Tibial nerve (tissue), 4 donors: ENCODE measurements around the gene TENM3. TPM values are rescaled to one million over a fixed set of nuclear protein-coding genes. Genes with fewer than 3 reads are reported as not detected.
A peak's percentile ranks its signal among the peaks of the same experiment; 100 is the strongest.

Experiments
- DNase-seq, 2 donors: peaks; one replicate each; pipeline ENCODE4 v3.0.0-alpha.2; 2019; ENCODE audit warnings: low spot score in 2 of 2
- H3K27ac ChIP-seq, 4 donors: fragments of 200-600 bp; sonication (generic) in 3 of 4; one replicate each; pipeline ENCODE4 v1.5.1; 2017 to 2019; ENCODE audit warnings: mild to moderate bottlenecking in 1 of 4
- H3K27me3 ChIP-seq, 2 donors: fragments of 200-600 bp; sonication (generic) in 1 of 2; one replicate each; pipeline versions ENCODE4 v1.5.1 to v1.6.0; 2017 to 2019
- H3K36me3 ChIP-seq, 3 donors: fragments of 200-600 bp; sonication (generic); one replicate each; pipeline ENCODE4 v1.5.1; 2018 to 2019
- H3K4me1 ChIP-seq, 4 donors: fragments of 200-600 bp; sonication (generic) in 3 of 4; one replicate each; pipeline ENCODE4 v1.5.1; 2017 to 2019
- H3K4me3 ChIP-seq, 4 donors: fragments of 200-600 bp; sonication (generic) in 3 of 4; one replicate each; pipeline ENCODE4 v1.5.1; 2017 to 2019; ENCODE audit warnings: mild to moderate bottlenecking in 1 of 4, moderate library complexity in 1 of 4
- H3K9me3 ChIP-seq, 4 donors: fragments of 200-600 bp; sonication (generic) in 3 of 4; one replicate each; pipeline ENCODE4 v1.5.1; 2017 to 2019
- EP300 ChIP-seq, 2 donors: sonication (generic); formaldehyde crosslinking; IDR thresholded peaks; one replicate each; pipeline ENCODE4 v1.6.1; 2017; ENCODE audit warnings: antibody characterized with exemption in 2 of 2, mild to moderate bottlenecking in 1 of 2
- POLR2A ChIP-seq, 2 donors: fragments of 450-650 bp; IDR thresholded peaks; one replicate each; pipeline ENCODE4 v1.6.1; 2017; ENCODE audit warnings: antibody characterized with exemption in 2 of 2, mild to moderate bottlenecking in 2 of 2, moderate library complexity in 2 of 2
- WGBS, 2 donors: methylation state at CpG; one replicate each; pipeline ENCODE4 v1.1.5; 2018; 5-methylcytosine and 5-hydroxymethylcytosine counted together
- total RNA-seq, 4 donors: library from RNA; depleted of rRNA; stranded (reverse); fragments of >200 nt; gene quantifications; one replicate each; pipeline ENCODE4 v1.1.0, GENCODE V29; 2016
- TF ChIP-seq, protein P1 (sequence below), 5 experiments: fragments of 200-600 bp in 3 of 5; fragments of 450-650 bp in 2 of 5; sonication (generic) in 3 of 5; IDR thresholded peaks; one replicate each; pipeline ENCODE4 v1.5.1; 2016 to 2019; ENCODE audit warnings: antibody characterized with exemption in 5 of 5, mild to moderate bottlenecking in 3 of 5, moderate library complexity in 2 of 5

Gene TENM3
- total RNA-seq, 4 donors from 2014 or later, result 19.0 to 60.5 (median 29.4) TPM

DNA sequence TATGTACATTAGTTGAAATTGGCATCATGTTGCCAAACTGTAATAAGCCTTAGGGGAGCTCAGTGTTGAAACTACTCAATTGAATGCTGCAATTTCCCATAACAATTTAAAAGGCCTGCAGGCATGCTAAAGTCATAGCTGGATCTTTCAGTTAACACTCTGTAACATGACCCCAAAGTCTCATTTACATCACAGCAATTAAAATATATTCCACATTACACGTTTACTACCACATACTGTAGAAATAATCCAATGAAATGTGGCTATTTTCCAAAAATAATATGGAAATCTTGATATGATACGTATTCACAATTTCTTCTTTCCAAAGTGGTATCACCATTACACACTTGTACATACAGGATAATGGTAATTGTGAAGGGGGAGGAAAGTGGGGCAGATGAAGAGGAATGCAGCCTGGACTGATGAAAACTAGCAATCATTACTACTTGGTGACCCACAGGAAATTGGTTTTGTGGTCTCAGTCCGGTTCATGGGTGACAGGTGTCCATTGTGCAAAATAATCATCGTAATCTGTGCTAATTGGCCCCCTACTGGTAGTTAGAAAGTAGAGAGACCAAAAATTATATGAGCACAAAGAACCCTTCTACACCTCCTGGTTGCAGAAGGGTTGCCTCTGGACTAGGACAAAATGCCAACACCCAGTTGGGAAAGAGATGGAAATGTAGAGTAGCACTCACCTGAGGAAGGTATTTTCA lies 63.7 kb downstream of the TENM3 start:
- DNase-seq, result no peak
- H3K4me3 ChIP-seq, result no peak overlapping the region
- no peaks in the 10 kb centered on the region for H3K9me3 ChIP-seq
- H3K4me1 ChIP-seq, result no peaks in the 10 kb centered on the region
- TF ChIP-seq EP300 (IDR thresholded peaks at IDR 0.05), result no peak
- TF ChIP-seq POLR2A (IDR thresholded peaks at IDR 0.05), result no peak
- TF ChIP-seq, protein P1, sequence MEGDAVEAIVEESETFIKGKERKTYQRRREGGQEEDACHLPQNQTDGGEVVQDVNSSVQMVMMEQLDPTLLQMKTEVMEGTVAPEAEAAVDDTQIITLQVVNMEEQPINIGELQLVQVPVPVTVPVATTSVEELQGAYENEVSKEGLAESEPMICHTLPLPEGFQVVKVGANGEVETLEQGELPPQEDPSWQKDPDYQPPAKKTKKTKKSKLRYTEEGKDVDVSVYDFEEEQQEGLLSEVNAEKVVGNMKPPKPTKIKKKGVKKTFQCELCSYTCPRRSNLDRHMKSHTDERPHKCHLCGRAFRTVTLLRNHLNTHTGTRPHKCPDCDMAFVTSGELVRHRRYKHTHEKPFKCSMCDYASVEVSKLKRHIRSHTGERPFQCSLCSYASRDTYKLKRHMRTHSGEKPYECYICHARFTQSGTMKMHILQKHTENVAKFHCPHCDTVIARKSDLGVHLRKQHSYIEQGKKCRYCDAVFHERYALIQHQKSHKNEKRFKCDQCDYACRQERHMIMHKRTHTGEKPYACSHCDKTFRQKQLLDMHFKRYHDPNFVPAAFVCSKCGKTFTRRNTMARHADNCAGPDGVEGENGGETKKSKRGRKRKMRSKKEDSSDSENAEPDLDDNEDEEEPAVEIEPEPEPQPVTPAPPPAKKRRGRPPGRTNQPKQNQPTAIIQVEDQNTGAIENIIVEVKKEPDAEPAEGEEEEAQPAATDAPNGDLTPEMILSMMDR (IDR thresholded peaks at IDR 0.05), result no peak
- H3K27me3 ChIP-seq, result no peaks in the 10 kb centered on the region
- no peak overlapping the region for H3K27ac ChIP-seq
- 66 to 71% methylated on average over 4 of the region's 4 CpGs for WGBS, 2 donors
- no peaks in the 10 kb centered on the region for H3K36me3 ChIP-seq

DNA sequence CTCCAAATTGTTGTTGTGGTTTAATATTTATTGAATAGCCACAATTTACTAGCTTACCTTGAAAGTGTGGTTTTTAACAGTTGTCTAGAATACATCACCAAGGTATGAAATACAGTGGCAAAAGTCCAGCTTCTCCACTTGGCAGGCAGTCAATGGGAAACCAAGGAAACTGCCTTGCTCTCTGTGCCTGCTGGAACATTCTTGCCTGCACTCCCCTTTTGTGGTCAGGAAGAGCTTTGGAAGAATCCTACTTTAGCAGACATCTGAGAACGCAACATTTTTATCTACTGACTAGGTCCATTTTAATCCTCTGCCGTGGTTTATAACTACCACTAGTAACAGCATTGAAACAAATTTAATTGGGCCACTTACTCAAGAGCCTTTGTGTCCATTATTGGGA lies 64.5 kb downstream of the TENM3 start:
- Histone ChIP-seq H3K27ac (no peak overlapping the region), H3K9me3 (no peaks in the 10 kb centered on the region), H3K4me1 (no peaks in the 10 kb centered on the region), H3K36me3 (no peaks in the 10 kb centered on the region), H3K4me3 (no peak overlapping the region), H3K27me3 (no peaks in the 10 kb centered on the region)
- DNase-seq, result peak; percentile 24 to 47
- 72 to 87% methylated on average over 2 of the region's 2 CpGs for WGBS, 2 donors
- TF ChIP-seq, protein P1 (IDR thresholded peaks at IDR 0.05), result no peak
- TF ChIP-seq POLR2A (IDR thresholded peaks at IDR 0.05) (no peak), EP300 (IDR thresholded peaks at IDR 0.05) (no peak)

DNA sequence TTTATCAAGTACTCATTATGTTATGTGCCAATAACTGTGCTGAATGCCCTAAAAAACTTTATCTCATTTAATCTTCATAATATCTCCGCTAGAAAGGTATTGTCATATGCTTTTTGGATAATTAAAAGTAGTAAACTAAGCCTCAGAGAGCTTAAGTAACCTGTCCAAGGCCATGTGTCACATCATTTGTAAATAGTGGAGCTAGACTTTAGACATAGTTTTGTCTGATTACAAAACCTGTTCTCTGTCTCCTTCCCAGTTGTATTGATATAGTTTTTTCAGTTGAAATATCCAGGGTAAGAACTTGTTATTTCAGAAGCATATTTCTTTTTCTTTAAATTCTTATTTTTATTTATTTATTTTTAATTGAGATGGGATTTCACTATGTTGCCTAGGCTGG lies 66.7 kb downstream of the TENM3 start:
- Histone ChIP-seq H3K27ac (no peak overlapping the region), H3K4me3 (no peak overlapping the region), H3K4me1 (no peaks in the 10 kb centered on the region), H3K27me3 (no peaks in the 10 kb centered on the region), H3K36me3 (no peaks in the 10 kb centered on the region), H3K9me3 (peaks cover 0 to 13% (median 3%) of the 10 kb centered on the region in 4 donors)
- no peak for DNase-seq
- TF ChIP-seq POLR2A (IDR thresholded peaks at IDR 0.05) (no peak), EP300 (IDR thresholded peaks at IDR 0.05) (no peak)
- TF ChIP-seq, protein P1 (IDR thresholded peaks at IDR 0.05), result no peak
- 83 to 100% methylated on average over 1 of the region's 1 CpG for WGBS, 2 donors

DNA sequence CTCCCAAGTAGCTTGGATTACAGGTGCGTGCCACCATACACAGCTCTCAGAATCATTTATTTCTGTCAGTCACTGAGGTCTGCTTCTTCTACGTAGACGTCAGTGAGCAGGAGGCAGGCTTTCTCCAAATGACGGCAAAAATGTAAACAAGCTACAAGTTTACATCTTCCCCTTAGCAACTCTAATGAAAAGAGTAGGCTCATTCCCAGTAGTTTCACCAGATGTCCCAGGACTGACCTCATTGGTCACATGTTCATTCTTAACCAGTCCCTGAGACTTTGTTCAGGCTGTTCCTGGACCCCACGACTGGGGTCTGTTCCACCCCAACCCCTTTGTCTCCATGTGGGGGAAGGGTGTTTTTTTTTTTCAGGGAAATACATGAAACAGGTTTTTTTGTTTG lies 67.1 kb downstream of the TENM3 start:
- WGBS, 2 donors, result 84 to 86% methylated on average over 5 of the region's 5 CpGs
- no peak for DNase-seq
- no peaks in the 10 kb centered on the region for H3K4me1 ChIP-seq

DNA sequence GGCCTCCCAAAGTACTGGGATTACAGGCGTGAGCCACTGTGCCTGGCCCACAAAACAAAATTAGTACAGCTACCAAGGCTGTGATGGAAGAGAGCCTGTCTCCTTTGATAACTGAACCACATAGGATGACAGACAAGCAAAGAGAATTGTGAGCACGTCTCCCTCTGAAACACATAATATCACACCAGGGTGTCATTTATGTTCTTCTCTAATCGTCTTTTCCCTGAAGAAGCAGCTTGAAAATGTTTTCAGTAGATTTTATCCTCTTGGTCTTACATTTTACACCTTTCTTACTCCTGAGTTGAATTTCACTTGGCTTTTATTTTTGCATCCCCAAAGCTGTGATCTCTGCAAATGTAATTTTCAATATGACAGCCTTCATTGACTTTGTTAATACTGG lies 67.8 kb downstream of the TENM3 start:
- Histone ChIP-seq H3K27ac (no peak overlapping the region), H3K9me3 (peaks cover 0 to 22% (median 3%) of the 10 kb centered on the region in 4 donors), H3K4me3 (no peak overlapping the region), H3K27me3 (no peaks in the 10 kb centered on the region), H3K4me1 (no peaks in the 10 kb centered on the region), H3K36me3 (no peaks in the 10 kb centered on the region)
- DNase-seq, result no peak
- TF ChIP-seq, protein P1 (IDR thresholded peaks at IDR 0.05), result no peak
- WGBS, 2 donors, result 78 to 84% methylated on average over 3 of the region's 3 CpGs

More for the DNA sequence above, 67.1 kb downstream of the TENM3 start:
- TF ChIP-seq EP300 (IDR thresholded peaks at IDR 0.05) (no peak), POLR2A (IDR thresholded peaks at IDR 0.05) (no peak)
- TF ChIP-seq, protein P1 (IDR thresholded peaks at IDR 0.05), result no peak
- peaks cover 0 to 17% (median 3%) of the 10 kb centered on the region in 4 donors for H3K9me3 ChIP-seq
- H3K27ac ChIP-seq, result no peak overlapping the region
- no peaks in the 10 kb centered on the region for H3K27me3 ChIP-seq
- H3K36me3 ChIP-seq, result no peaks in the 10 kb centered on the region
- H3K4me3 ChIP-seq, result no peak overlapping the region
